SK-N-MC (cell line): ENCODE results near the gene PRKD1.

Experiments used
- EZH2 ChIP-seq: fragments of 200-600 bp; sonication (generic); IDR thresholded peaks from one replicate; pipeline ENCODE4 v1.6.1; 2017; ENCODE audit warnings: antibody characterized with exemption
- FOXP2 ChIP-seq: optimal IDR thresholded peaks from 2 replicates; pipeline ENCODE3; 2011; ENCODE audit warnings: mild to moderate bottlenecking, moderate library complexity; ENCODE audit not compliant: insufficient read depth; ENCODE audit errors: extremely low read length, control extremely low read depth
- POLR2AphosphoS5 ChIP-seq: IDR thresholded peaks from 2 replicates; pipeline ENCODE4 v1.6.1; 2012; ENCODE audit warnings: mild to moderate bottlenecking, low read depth, low read length, borderline replicate concordance

GRCh38 chr14:29722831-29723230 lies 204.8 kb downstream of the PRKD1 start:
- TF ChIP-seq EZH2 (no peak), POLR2AphosphoS5 (no peak), FOXP2 (no peak)
